Nephron (organoid): ENCODE results near the gene MED26.
"Not testable (repeated sequence)": the region's sequence is repeated elsewhere in the genome, so short reads cannot be mapped to it uniquely, and the experiment has no call there.

Experiments used
- H3K27ac Mint-ChIP-seq, 3 experiments: 2 replicates each; pipeline ENCODE4 v1.8.0; 2020; ENCODE audit warnings: mixed read lengths in 3 of 3, mild to moderate bottlenecking in 2 of 3, moderate library complexity in 1 of 3
- H3K27me3 Mint-ChIP-seq: 2 replicates; pipeline ENCODE4 v1.8.0; 2021; ENCODE audit warnings: low read depth, mild to moderate bottlenecking, moderate library complexity, mixed read lengths
- H3K36me3 Mint-ChIP-seq: 2 replicates; pipeline ENCODE4 v1.8.0; 2020; ENCODE audit warnings: low read depth, mixed read lengths
- H3K4me1 Mint-ChIP-seq: 2 replicates; pipeline ENCODE4 v1.8.0; 2020; ENCODE audit warnings: mixed read lengths
- H3K4me3 Mint-ChIP-seq, 3 experiments: 2 replicates each; pipeline ENCODE4 v1.8.0; 2020; ENCODE audit warnings: mild to moderate bottlenecking in 3 of 3, mixed read lengths in 3 of 3, moderate library complexity in 2 of 3
- H3K9me3 Mint-ChIP-seq: 2 replicates; pipeline ENCODE4 v1.8.0; 2020; ENCODE audit warnings: mixed read lengths
- CTCF ChIP-seq, 3 experiments: fragments of 200-600 bp; sonication (generic); IDR thresholded peaks; one replicate each; pipeline ENCODE4 v1.5.0; 2021; ENCODE audit warnings: antibody characterized with exemption in 3 of 3; ENCODE audit not compliant: unreplicated experiment in 3 of 3

Gene MED26

GRCh38 chr19:16628183-16628983, at the start of gene MED26:
Gene MED26, minus strand, starts transcription at chr19:16628204. Its CDS starts 261 bp downstream, at chr19:16627943.
- H3K9me3 Mint-ChIP-seq: no peaks in the 10 kb centered on the region
- no peaks in the 10 kb centered on the region for H3K27me3 Mint-ChIP-seq
- peak within 1 kb of the TSS; percentile 98 for H3K4me3 Mint-ChIP-seq
- peaks cover 27% of the 10 kb centered on the region for H3K4me1 Mint-ChIP-seq
- H3K27ac Mint-ChIP-seq: peak within 1 kb of the TSS; percentile 94 to 98 (median 97)
- H3K36me3 Mint-ChIP-seq: peaks cover 29% of the 10 kb centered on the region
- no peak for TF ChIP-seq CTCF (IDR thresholded peaks at IDR 0.05; ENCODE audit: unreplicated experiment in 3 of 3)

- Mint-ChIP-seq H3K4me1 (peaks cover 1% of the 10 kb centered on the region), H3K36me3 (peaks cover 25% of the 10 kb centered on the region), H3K27ac (no peak overlapping the region), H3K4me3 (no peak overlapping the region), H3K9me3 (peaks cover 3% of the 10 kb centered on the region), H3K27me3 (no peaks in the 10 kb centered on the region)
- TF ChIP-seq CTCF (IDR thresholded peaks at IDR 0.05; ENCODE audit: unreplicated experiment in 3 of 3): no peak
Observed at GRCh38 chr19:16677055-16677454, 49.1 kb upstream of the MED26 start.

- H3K27ac Mint-ChIP-seq: no peak overlapping the region
- TF ChIP-seq CTCF (IDR thresholded peaks at IDR 0.05; ENCODE audit: unreplicated experiment in 3 of 3): no peak
- no peak overlapping the region for H3K4me3 Mint-ChIP-seq
- peaks cover 8% of the 10 kb centered on the region for H3K4me1 Mint-ChIP-seq
- H3K27me3 Mint-ChIP-seq: no peaks in the 10 kb centered on the region
- peaks cover 18% of the 10 kb centered on the region for H3K36me3 Mint-ChIP-seq
- H3K9me3 Mint-ChIP-seq: peaks cover 3% of the 10 kb centered on the region
Observed at GRCh38 chr19:16676101-16676798, 48.2 kb upstream of the MED26 start.

GRCh38 chr19:16673839-16674238, 45.8 kb upstream of the MED26 start:
- H3K27ac Mint-ChIP-seq: not testable (repeated sequence)

GRCh38 chr19:16673231-16673630, 45.2 kb upstream of the MED26 start:
- no peak for TF ChIP-seq CTCF (IDR thresholded peaks at IDR 0.05; ENCODE audit: unreplicated experiment in 3 of 3)
- no peak overlapping the region for H3K4me3 Mint-ChIP-seq
- peaks cover 3% of the 10 kb centered on the region for H3K36me3 Mint-ChIP-seq
- no peak overlapping the region for H3K27ac Mint-ChIP-seq
- H3K4me1 Mint-ChIP-seq: peaks cover 8% of the 10 kb centered on the region
- H3K27me3 Mint-ChIP-seq: no peaks in the 10 kb centered on the region
- no peaks in the 10 kb centered on the region for H3K9me3 Mint-ChIP-seq

More at GRCh38 chr19:16673839-16674238, 45.8 kb upstream of the MED26 start:
- H3K36me3 Mint-ChIP-seq, H3K4me3 Mint-ChIP-seq, H3K9me3 Mint-ChIP-seq, H3K27me3 Mint-ChIP-seq, H3K4me1 Mint-ChIP-seq: not testable (repeated sequence)

GRCh38 chr19:16671652-16672274, 43.8 kb upstream of the MED26 start:
- Mint-ChIP-seq H3K27me3 (no peaks in the 10 kb centered on the region), H3K9me3 (no peaks in the 10 kb centered on the region), H3K36me3 (peaks cover 3% of the 10 kb centered on the region), H3K27ac (peak overlapping the region; percentile 59 to 78 (median 77)), H3K4me3 (peak overlapping the region in 2 of 3 experiments; percentile 77 to 80), H3K4me1 (peaks cover 8% of the 10 kb centered on the region)
- no peak for TF ChIP-seq CTCF (IDR thresholded peaks at IDR 0.05; ENCODE audit: unreplicated experiment in 3 of 3)
